NCI-H128 (cell line): Measurements from ENCODE around the gene TVP23C.

Experiments
- DNase-seq: peaks from one replicate; lab custom pipeline; 2025; ENCODE audit not compliant: unreplicated experiment; lab: John Stamatoyannopoulos, UW

The TVP23C gene

GRCh38 chr17:15496735-15497670 lies 66.3 kb downstream of the TVP23C start:
- no peak for DNase-seq

GRCh38 chr17:15494821-15495220 lies 68.5 kb downstream of the TVP23C start:
- DNase-seq: no peak

- DNase-seq: no peak
Measured at GRCh38 chr17:15493693-15494035, 69.6 kb downstream of the TVP23C start.

- DNase-seq: no peak
Measured at GRCh38 chr17:15492791-15493692, 70.2 kb downstream of the TVP23C start.

- no peak for DNase-seq
Measured at GRCh38 chr17:15492186-15492585, 71.1 kb downstream of the TVP23C start.

GRCh38 chr17:15490634-15491261 lies 72.5 kb downstream of the TVP23C start:
- DNase-seq: no peak

- no peak for DNase-seq
Measured at GRCh38 chr17:15488557-15488956, 74.7 kb downstream of the TVP23C start.

- DNase-seq: no peak
Measured at GRCh38 chr17:15485045-15485444, 78.2 kb downstream of the TVP23C start.

GRCh38 chr17:15483431-15483830 lies 79.9 kb downstream of the TVP23C start:
- DNase-seq: no peak

- DNase-seq: no peak
Measured at GRCh38 chr17:15482476-15482875, 80.8 kb downstream of the TVP23C start.

GRCh38 chr17:15481481-15481880 lies 81.8 kb downstream of the TVP23C start:
- no peak for DNase-seq

- DNase-seq: no peak
Measured at GRCh38 chr17:15480204-15480603, 83.1 kb downstream of the TVP23C start.

GRCh38 chr17:15479703-15480102 lies 83.6 kb downstream of the TVP23C start:
- DNase-seq: no peak

- no peak for DNase-seq
Measured at GRCh38 chr17:15478845-15479244, 84.4 kb downstream of the TVP23C start.

GRCh38 chr17:15475631-15476354 lies 87.5 kb downstream of the TVP23C start:
- DNase-seq: no peak

GRCh38 chr17:15472891-15473290 lies 90.4 kb downstream of the TVP23C start:
- DNase-seq: no peak

- DNase-seq: no peak
Measured at GRCh38 chr17:15470536-15470935, 92.7 kb downstream of the TVP23C start.

- no peak for DNase-seq
Measured at GRCh38 chr17:15469260-15469659, 94.0 kb downstream of the TVP23C start.

GRCh38 chr17:15468126-15468525 lies 95.2 kb downstream of the TVP23C start:
- DNase-seq: no peak

- DNase-seq: no peak
Measured at GRCh38 chr17:15467592-15467991, 95.7 kb downstream of the TVP23C start, which contains the start of gene CDRT4. CDRT4 (minus strand) TSS chr17:15467621; CDS start chr17:15440238, 27,383 bp downstream.

GRCh38 chr17:15466131-15466530 lies 97.2 kb downstream of the TVP23C start:
- no peak for DNase-seq
